HG03045 (cell line): ENCODE data around the gene HHIP.

Experiments used
- ATAC-seq: cut with Tn5 transposase; IDR thresholded peaks from one replicate; pipeline ENCODE4 v1.9.1; 2021; ENCODE audit warnings: mild to moderate bottlenecking, moderate library complexity; ENCODE audit not compliant: unreplicated experiment

The HHIP gene

DNA sequence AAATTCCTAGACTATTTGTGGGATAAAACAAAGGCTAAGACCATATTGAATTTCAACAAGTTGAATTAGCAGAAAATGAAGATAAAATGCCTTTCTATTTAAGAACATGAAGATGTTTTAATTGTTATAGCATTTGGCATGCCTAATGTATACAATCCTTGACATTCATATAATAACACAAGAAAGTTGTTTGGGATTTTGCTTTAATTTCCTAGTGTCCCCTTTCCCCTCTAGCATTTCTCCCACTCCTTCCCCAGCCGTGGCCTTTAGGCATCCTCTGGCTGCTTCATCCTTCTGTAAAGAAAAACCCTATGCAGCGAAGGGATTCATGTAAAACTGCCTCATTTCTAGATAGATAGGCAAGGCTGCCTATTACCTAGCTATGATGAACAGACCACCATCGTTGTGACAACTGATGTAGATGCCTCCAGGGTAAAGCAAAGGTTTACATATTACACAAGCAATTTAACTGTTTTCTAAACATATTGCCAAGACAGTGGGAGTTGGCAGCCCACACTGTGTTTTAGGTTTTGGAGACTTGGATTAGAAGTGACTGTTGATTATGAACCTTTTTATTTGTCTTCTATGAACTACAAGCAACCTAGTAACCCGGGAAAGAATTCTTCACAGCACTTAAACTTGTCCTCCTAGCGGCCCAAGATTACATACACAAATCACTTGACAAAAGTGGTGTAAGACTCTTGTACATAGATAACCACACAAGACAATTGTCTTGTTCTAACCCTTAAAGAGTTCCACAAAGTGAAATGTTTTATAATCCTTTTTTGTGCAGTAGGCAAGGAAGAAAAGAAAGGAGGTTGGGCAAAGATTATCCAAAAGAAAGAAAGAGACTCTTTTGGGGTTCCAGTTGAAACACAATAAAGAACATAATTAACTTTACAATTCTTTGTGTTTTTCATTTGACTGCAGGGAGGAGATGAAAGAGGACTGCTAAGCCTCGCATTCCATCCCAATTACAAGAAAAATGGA, 59.9 kb downstream of the HHIP start:
- no peak for ATAC-seq

DNA sequence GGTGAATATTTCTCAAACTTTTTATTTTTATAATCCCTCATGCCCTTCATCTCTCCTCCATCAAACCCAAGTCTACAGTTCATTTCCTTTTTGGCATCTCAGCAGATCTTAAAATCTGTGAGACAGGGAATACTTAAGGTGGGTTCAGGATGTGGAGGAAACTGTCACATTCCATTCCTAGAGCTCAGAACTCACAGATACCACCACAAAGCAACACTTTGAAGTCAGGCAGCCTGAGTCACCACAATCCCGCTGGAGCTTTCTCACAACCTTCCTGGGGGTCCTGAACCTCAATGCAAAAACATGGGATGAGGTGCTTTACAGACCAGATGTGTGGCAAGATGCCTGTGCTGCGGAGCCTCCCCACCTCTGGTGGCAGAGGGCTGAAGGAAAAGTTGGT, 63.2 kb downstream of the HHIP start:
- ATAC-seq, result no peak

DNA sequence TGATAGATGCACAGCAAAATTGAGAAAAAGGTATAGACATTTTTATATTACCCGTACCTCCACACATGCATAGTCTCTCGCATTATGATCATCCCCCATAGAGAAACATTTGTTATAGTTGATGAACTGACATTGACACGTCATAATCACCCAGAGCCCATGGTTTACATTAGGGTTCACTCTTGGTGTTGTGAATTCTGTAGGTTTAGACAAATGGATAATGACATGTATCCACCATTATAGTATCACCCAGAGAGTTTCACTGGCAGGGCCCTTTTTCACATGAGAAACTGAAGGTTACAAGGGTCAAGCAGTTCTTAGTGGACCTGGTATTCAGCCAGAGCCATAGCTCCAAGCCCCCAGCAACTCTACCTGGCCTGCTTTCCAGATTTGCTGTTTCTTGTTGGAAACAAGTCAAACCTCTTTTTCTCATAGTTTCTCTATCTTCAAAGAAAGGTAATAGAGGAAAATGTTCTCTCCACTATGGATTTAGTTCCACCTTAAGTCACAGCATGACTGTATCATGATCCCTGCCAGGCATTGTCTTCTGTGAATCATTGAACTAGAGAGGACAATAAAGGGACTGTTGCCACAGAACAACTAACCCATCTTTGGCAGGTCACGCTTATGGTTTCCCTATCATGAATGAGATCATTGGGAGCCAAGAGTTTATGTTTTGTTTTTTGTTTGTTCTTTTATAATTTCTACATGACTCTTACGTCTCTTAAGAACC, 64.0 kb downstream of the HHIP start:
- ATAC-seq, result no peak

DNA sequence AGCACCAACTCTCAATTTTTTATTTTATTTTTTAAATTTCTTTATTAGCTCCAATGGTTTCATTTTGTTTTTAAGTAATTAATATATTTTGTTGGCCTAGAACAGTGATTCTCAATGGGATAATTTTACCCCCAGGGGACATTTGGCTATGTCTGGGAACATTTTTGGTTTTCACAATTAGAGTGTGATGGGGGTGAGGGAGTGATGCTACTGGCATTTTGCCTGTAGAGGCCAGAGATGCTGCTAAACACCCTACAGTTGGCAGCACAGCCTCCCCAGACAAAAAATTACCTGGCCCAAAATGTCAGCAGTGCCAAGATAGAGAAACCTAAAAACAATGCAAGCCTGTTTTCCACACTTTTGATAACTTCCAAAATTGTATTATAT, 64.6 kb downstream of the HHIP start:
- ATAC-seq, result no peak

DNA sequence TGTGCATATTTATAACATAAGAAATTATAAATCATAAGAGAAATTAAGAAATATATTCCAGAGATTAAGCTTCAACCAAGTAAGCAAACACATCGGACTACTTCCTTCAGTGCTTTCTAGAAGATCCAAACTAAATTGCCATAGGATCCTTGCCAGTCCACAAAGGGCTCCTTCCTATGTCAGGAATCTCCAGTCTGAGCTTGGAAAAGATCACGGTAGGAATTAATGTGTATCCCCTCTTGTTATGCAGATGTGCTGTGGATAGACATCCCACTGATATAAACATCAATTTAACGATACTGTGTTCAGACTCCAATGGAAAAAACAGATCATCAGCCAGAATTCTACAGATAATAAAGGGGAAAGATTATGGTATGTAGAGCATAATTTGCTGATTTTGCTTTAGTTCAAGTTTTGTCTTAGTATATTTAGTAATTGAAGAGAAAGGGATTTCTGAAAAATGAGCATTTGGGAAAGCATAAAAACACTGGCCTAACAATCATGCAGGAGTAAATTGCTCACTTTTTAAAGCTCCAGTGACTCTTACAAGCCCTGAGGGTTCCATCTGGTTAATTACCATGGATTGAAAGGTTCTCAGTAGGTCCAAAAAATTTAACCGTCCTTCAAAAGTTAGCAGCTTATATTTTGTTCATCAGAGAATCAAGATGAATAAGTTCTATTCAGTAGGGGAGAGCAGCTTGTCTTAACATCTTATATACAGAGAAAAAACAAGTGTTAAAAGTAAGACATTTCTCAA, 65.9 kb downstream of the HHIP start:
- ATAC-seq, result no peak

DNA sequence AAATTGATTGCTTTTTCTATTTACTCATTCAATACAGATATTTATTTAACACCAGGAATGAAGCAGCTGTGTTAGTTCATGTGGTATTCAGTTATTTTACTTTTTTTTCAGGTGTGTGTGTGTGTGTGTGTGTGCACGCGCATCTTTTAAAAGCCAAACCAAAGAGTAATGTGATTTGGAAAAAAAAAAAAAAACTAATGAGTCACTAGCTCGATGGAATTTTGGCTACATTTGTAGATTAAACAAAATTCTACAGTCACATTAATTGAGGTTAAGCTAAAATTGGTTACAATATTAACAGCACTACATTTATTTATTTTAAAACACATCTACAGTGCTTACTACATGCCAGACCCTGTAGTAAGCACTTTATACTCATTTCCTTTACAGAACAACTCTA, 66.8 kb downstream of the HHIP start:
- ATAC-seq, result no peak

DNA sequence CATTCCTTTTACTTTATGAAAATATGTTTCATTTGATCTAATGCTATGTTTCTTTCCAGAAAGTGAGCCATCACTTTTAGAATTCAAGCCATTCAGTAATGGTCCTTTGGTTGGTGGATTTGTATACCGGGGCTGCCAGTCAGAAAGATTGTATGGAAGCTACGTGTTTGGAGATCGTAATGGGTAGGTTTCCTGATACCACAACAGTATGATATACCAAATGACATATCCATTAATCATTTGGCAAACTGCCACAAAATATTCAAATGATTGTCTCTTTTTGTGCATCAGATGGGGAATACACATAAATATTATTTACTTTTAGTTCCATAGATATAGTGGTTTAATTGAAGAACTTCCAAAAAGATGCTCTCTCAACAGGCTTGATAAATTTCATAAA, 68.2 kb downstream of the HHIP start:
- ATAC-seq, result no peak

DNA sequence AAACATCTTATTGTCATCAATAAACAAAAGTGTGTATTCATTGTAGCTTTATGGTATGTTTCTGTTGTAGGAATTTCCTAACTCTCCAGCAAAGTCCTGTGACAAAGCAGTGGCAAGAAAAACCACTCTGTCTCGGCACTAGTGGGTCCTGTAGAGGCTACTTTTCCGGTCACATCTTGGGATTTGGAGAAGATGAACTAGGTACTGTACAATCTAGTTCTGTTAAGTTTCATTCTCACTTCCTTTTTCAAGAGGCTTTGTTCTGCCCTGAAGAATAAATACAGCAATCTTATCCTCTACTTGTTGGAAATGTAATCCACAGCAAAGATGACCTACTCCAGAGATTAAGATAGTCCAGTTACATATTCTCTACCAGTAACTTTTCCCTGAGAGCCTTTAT, 69.3 kb downstream of the HHIP start:
- no peak for ATAC-seq

DNA sequence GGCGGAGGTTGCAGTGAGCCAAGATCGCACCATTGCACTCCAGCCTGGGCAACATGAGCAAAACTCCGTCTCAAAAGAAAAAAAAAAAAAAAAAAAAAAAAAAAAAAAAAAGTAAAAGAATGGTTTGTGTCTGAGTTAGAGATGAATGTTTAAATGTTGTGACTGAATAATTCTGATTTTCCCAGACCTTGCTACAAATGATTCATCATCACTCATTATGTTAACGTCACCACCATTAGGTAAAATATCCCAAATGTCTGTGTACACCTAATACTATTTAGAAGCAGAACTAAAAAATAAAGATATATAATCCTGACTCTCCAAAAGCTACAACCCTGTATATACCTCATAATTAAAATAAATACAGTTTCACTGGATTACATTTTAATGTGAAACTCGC, 70.8 kb downstream of the HHIP start:
- no peak for ATAC-seq

DNA sequence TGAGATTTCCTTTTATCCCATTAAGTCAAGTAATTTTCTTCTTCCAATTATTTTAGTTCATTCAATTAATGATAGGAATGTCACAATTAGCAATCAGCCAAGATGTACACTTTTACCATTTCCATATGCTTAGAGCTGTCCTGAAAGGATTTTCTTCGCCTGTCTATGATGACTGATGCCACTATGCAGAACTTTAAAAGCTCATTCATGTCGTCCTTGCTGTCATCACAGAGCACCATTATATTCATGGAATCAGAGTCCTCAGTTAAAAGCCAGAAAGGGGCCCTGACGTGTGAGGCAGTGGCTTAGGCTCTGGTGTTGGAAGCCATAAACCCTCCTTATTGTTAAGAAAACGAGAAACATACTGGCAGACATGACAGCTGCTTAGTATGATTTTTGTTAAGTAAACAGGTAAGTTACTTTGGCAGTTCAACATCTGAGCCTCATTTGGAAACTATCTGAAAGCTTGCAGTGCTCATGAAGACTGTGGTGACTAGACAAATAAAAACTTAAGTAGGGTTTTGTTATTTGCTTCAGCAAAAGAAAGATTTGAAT, 73.1 kb downstream of the HHIP start:
- ATAC-seq, result no peak

DNA sequence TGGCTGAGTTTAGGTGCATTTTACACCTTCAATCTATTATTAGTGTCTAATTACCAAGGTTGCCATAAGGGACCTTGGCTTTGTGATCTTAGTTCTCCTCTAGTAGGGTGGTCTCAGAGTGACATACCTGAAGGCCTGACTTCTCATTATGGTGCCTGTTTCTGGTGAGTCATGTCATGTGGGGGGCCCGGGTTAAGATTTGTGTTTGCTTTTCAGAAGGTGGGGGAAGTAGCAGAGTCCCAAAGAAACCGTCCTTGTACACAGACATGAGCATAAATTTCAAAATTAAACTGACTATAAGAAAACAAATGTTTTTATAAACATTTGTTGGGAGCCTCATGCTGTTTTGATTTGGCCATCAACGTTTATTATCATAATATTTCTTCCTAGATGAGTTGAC, 74.5 kb downstream of the HHIP start:
- ATAC-seq, result no peak

DNA sequence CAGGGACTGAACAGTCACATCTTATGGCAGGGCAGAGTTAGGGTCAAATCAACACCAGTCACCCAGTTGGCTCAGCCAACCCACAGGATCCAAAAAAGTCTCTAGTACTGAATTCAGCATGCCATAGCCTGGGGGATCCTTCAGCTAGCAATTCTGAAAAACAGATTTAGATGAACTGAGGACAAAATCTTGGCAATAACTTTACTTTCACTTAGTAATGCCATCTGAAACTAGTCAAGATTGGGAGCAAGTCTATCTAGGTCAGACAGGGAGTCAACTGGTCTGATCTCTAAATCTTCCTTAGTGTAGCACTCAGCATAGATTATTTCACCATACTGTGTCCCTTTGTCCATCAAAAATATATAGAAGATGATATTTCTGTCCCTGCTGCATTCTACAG, 76.0 kb downstream of the HHIP start:
- ATAC-seq, result no peak

DNA sequence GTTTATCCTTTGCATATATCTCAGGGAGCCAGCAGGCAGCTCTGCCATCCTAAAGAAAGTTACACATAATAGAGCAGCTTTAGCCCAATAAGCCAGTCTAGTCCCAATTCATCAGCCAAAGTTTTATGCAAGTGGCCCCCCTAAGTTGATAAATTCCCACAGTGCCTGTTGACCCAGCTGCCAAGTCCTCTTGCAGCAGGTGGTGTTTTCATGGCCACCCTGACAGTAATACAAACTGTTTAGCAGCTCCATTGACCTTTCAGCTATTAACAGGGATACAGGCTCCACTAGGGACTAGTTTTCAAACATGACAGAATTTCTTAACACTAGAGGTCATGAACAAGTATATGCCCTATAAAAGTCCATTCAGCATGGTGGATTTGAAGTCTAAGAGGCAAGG, 77.5 kb downstream of the HHIP start:
- no peak for ATAC-seq

DNA sequence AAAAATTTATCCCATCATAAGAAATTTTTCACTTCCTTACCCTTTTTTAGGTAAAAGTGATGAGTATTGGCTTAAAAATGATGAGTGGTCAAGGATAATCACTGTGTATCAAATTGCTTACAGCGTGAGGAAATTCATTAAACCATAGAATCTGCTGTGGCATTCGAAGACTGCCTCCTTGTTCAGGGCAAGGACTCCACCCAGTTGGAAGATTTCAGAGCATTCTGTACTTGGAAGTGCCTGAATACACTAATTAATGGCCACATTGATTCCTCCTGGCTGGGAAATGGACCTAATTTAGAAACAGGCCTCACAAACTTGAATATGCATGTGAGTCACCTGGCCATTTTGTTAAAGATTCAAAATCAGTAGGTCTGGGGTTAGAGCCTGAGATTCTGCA, 83.2 kb downstream of the HHIP start:
- ATAC-seq, result no peak

DNA sequence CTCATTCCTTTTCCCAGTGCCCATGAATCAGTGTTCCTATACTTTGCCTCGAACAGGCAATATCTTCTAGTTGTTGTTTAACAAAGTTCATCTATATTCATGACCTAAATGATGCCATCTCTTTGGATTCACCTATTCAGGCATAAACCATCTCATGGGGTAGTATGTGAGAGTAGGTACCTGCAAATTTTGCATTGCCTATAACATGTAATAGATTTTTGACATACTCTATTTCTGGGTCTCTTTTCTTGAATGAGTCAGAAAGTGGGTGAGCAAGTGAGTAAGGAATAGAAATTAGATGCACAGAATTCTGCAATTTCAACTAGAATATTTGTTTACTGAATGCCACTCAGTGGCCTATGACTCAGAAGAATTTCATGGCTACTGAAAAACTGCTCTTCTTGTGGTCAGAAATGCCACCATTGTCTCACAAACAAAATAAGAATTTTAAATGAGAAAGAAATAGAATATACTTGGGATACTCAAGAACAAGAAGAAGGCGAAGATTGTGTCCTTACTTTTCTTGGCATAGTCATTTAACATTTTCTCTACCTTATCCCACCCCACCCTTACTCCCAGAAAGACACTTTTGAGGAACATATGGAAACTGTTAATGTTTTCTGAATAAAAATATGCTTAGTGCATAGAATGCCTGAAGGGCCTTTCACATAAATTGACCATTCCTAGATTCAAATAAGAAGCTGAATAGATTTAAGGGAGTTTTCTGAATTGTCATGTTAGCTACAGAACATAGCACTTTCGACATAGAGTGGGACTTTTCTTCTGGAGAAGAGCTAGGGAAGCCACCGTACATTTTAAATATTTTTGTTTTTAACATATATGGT, 86.8 kb downstream of the HHIP start:
- ATAC-seq, result no peak

DNA sequence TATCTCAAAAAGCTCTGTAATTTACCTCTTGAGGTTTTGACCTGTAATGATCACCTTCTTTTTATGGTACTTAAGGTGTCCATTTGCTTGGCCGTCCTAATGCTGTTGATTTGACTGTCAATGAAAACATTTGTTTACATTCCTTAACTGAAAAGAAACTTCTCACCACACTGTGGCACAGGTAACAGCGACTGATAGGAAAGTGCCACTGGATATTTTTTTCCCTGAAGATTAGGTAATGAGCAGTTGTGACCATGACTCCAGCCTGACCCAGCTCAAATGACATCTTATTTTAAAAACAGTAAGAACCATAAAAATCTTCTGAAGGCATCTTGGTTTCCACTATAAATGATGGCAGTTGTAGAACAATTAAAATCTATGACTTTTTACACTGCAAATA, 87.6 kb downstream of the HHIP start:
- no peak for ATAC-seq

DNA sequence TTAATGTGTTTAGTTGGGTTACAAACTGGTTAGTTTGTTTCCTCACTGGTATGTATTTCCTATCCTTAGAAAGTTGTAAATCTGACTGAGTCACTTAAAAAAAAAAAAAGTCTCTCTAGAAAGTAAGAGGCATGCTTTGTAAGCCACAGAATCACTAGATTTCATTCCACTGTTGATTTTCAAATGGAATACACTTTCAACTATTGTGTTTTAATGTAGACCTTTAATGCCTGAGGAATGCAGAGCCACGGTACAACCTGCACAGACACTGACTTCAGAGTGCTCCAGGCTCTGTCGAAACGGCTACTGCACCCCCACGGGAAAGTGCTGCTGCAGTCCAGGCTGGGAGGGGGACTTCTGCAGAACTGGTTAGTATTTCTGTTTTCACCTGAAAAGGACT, 88.6 kb downstream of the HHIP start:
- ATAC-seq, result no peak

DNA sequence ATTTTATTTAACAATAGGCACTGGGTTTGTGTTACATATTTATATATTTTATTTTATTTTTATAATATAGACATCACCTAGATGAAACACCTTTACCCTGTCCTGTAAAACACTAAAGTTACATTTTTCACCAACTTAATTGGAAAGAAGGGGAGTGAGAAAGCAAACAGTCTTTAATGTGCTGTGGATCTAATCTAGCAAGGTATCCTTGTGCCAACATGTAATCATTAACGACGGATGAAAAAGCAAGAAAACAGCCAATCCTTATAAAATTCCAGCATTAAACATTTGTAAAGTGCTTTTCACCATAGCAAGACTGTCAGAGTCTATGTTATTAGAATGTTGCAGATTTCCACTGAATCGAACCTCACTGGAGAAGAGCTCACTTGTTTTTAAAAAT, 92.7 kb downstream of the HHIP start:
- no peak for ATAC-seq

DNA sequence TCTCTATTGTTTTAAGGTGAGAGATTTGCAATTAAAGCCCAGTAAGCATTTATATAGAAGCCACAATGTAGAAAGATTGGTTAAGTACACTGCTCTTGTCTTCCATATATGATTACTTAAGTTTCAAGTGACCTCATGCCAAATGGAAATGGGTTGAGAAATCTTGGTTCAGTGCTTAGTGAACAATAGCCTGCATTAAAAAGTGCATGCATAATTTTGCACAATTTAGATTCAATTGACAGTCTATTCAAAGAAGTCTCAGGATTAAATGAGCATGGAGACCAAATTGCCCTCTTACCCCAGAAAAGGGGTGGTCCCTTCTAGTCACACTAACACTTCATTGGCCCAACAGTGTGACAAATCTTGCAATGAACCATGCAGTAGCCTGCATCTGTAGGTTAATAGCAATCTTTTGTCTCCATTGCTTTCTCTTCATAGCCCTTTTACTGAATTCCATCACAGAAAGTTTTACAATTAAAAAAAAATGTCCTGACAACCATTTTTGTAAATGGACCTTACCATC, 93.6 kb downstream of the HHIP start:
- ATAC-seq, result no peak

DNA sequence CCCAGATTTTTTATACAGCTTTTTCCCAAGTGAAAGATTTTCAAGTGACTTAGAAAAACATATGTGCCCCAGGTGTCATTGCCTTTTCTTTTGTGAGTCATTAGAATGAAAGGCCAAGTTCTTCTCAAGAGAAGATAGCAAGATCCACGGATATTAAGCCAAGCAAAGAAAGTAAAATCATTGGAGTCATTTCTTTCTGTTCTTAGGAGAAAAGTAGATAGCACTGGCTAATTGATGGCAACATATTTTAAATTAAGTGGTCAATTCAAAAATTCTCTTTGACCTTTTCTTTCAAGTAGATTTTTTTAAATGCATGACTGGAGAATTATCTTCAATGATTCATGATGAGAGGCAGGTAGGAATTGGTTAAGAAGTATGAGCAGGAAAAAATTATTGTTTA, 94.4 kb downstream of the HHIP start:
- ATAC-seq, result no peak
